Heart right ventricle (tissue), 16 donors: ENCODE data around the gene NHSL2. TPM values are rescaled to one million over a fixed set of nuclear protein-coding genes. Genes with fewer than 3 reads are reported as not detected.
A peak's percentile ranks its signal among the peaks of the same experiment; 100 is the strongest.

ENCODE experiments used
- ATAC-seq, 8 donors: fragments of 200-7000 bp; cut with Tn5 transposase; one replicate each; pipeline ENCODE4 v1.9.1; 2020; ENCODE audit warnings: mild to moderate bottlenecking in 8 of 8, moderate library complexity in 8 of 8, moderate number of reproducible peaks in 1 of 8
- DNase-seq, 2 donors: peaks; one replicate each; pipeline ENCODE4 v3.0.0-alpha.2; 2020
- H3K27ac ChIP-seq, 10 donors: fragments of 200-600 bp; sonication (generic) in 2 of 10; one replicate each; pipeline versions ENCODE4 v1.5.0 to v1.8.0; 2020 to 2022; ENCODE audit warnings: mild to moderate bottlenecking in 3 of 10
- H3K27me3 ChIP-seq, 7 donors: fragments of 200-600 bp; one replicate each; pipeline ENCODE4 v1.8.0; 2021 to 2022; ENCODE audit warnings: mild to moderate bottlenecking in 2 of 7
- H3K36me3 ChIP-seq, 9 donors: fragments of 200-600 bp; sonication (generic) in 1 of 9; one replicate each; pipeline versions ENCODE4 v1.5.0 to v1.8.0; 2020 to 2022; ENCODE audit warnings: mild to moderate bottlenecking in 2 of 9
- H3K4me1 ChIP-seq, 9 donors: fragments of 200-600 bp; sonication (generic) in 1 of 9; one replicate each; pipeline versions ENCODE4 v1.5.0 to v1.8.0; 2020 to 2022; ENCODE audit warnings: mild to moderate bottlenecking in 4 of 9
- H3K4me3 ChIP-seq, 10 donors: fragments of 200-600 bp; sonication (generic) in 2 of 10; one replicate each; pipeline versions ENCODE4 v1.5.0 to v1.8.0; 2020 to 2022; ENCODE audit warnings: mild to moderate bottlenecking in 7 of 10, moderate library complexity in 2 of 10
- H3K9me3 ChIP-seq, 11 donors: fragments of 200-600 bp in 10 of 11; sonication (generic) in 2 of 11; one replicate each; pipeline versions ENCODE4 v1.5.0 to v1.8.0; 2013 to 2022; ENCODE audit warnings: mild to moderate bottlenecking in 2 of 11, control low read depth in 1 of 11, moderate library complexity in 1 of 11
- WGBS, 2 donors: extraction: QIAGEN DNeasy Blood & Tissue Kit; methylation state at CpG; one replicate each; pipeline ENCODE4 v1.1.7; 2013; ENCODE audit warnings: inconsistent platforms in 1 of 2; 5-methylcytosine and 5-hydroxymethylcytosine counted together
- intact Hi-C, 10 donors: fragments of 100-400 bp; cut with DNase I; formaldehyde crosslinking; loops; one replicate each; pipeline versions ENCODE4 v1.11.1 to v1.14.2; 2022
- polyA plus RNA-seq, 2 donors: library from polyadenylated mRNA; stranded (reverse); fragments of 200-250 nt; gene quantifications; one replicate each; pipeline ENCODE4 v1.2.3, GENCODE V29; 2013
- total RNA-seq, 10 donors: library from RNA; stranded (reverse); fragmentation: NEBNext Ultra II Directional in 3 of 10; extraction: Animal tissue kit (Norgen Biotek cat#: 25700) in 3 of 10; gene quantifications; one replicate each; pipeline versions ENCODE4 v1.2.1 to v1.2.4, GENCODE V29; 2021 to 2023
- TF ChIP-seq, protein P1 (sequence below), 9 donors: fragments of 200-600 bp; sonication (generic) in 2 of 9; IDR thresholded peaks; one replicate each; pipeline versions ENCODE4 v1.5.0 to v1.8.0; 2021 to 2022; ENCODE audit warnings: antibody characterized with exemption in 9 of 9, mild to moderate bottlenecking in 5 of 9, moderate library complexity in 1 of 9
- donor health status: Arrhythmogenic right ventricular cardiomyopathy.
- donor health status: ischemic (EF 13 %, LVEDD 7.1; RV severe dilation, severe dysfunction).
- donor health status: healthy with polysubstance abuse.
- donor health status: DM: no; HTN: yes; CAD: no.
- donor health status: DM: no; HTN: no; CAD: no.
- donor health status: ischemic (EF 25% LVEDD 6.9; RV normal size, moderate dysfunction).
- donor health status: ischemic (EF 25% LVEDD 5.7; RV mildly dilated, moderate dysfunction).
- donor health status: healthy.
- donor health status: DM: yes; HTN: yes; CAD: no.
- donor health status: Ischemic cardiomyopathy.
- donor health status: ischemic (EF 35%, LVEDD 5.7; RV mildly dilated, moderate dysfunction).
- donor health status: nonischemic (EF 11% LVEDD 7.7; RV severe dilation, severe dysfunction).
- donor health status: DM: yes; HTN: yes; CAD: no.
- donor health status: PGD.
- donor health status: ischemic (EF 29% LVEDD 5.4; RV normal size, mild dysfunction).
- donor health status: nonischemic (EF 23%, LVEDD 6.1; RV moderate dilation, normal function).

The NHSL2 gene
- total and polyA plus RNA-seq, 12 donors = 0.86 to 8.4 (median 6.2) TPM

- Histone ChIP-seq H3K36me3 (no peaks in the 10 kb centered on the region), H3K9me3 (no peaks in the 10 kb centered on the region), H3K27me3 (peaks cover 0 to 55% (median 0%) of the 10 kb centered on the region in 7 donors), H3K27ac (peak overlapping the region in 7 of 10 donors; percentile 14 to 74 (median 67)), H3K4me1 (peaks cover 0 to 20% (median 8%) of the 10 kb centered on the region in 9 donors), H3K4me3 (peak overlapping the region in 2 of 10 donors; percentile 5 to 11)
- DNase-seq (peak; percentile 33 to 48), ATAC-seq (peak; percentile 80 to 91 (median 85))
- 16 to 25% methylated on average over 15 to 17 of the region's 17 CpGs for WGBS, 2 donors
- intact Hi-C loops = loop anchor here in 6 of 10 donors (5.0 to 10.0 kb wide), 6 partner anchors 89 to 541 kb away; partner anchors contain the start of genes NHSL2 (in 1 of the 6), PIN4 (in 1 of the 6) and RPS4X (in 1 of the 6)
- TF ChIP-seq, protein P1, sequence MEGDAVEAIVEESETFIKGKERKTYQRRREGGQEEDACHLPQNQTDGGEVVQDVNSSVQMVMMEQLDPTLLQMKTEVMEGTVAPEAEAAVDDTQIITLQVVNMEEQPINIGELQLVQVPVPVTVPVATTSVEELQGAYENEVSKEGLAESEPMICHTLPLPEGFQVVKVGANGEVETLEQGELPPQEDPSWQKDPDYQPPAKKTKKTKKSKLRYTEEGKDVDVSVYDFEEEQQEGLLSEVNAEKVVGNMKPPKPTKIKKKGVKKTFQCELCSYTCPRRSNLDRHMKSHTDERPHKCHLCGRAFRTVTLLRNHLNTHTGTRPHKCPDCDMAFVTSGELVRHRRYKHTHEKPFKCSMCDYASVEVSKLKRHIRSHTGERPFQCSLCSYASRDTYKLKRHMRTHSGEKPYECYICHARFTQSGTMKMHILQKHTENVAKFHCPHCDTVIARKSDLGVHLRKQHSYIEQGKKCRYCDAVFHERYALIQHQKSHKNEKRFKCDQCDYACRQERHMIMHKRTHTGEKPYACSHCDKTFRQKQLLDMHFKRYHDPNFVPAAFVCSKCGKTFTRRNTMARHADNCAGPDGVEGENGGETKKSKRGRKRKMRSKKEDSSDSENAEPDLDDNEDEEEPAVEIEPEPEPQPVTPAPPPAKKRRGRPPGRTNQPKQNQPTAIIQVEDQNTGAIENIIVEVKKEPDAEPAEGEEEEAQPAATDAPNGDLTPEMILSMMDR (IDR thresholded peaks at IDR 0.05) = peak in 4 of 9 donors; percentile 14 to 32 (median 23)
Measured at GRCh38 chrX:72003811-72004750, 93.4 kb downstream of the NHSL2 start.

- intact Hi-C loops = loop anchor here in 3 of 10 donors (10.0 kb wide), 4 partner anchors 90 to 540 kb away; partner anchors contain the start of genes NHSL2 (in 1 of the 3) and RPS4X (in 1 of the 3)
- peaks cover 0 to 20% (median 8%) of the 10 kb centered on the region in 9 donors for H3K4me1 ChIP-seq
- no peaks in the 10 kb centered on the region for H3K36me3 ChIP-seq
- ATAC-seq (no peak), DNase-seq (no peak)
- 98 to 100% methylated on average over 2 of the region's 2 CpGs for WGBS, 2 donors
- no peak overlapping the region for H3K4me3 ChIP-seq
- H3K9me3 ChIP-seq = no peaks in the 10 kb centered on the region
- TF ChIP-seq, protein P1 (IDR thresholded peaks at IDR 0.05) = no peak
- peaks cover 0 to 64% (median 0%) of the 10 kb centered on the region in 7 donors for H3K27me3 ChIP-seq
- peak overlapping the region in 4 of 10 donors; percentile 35 to 74 (median 70) for H3K27ac ChIP-seq
Measured at GRCh38 chrX:72005046-72005445, 94.4 kb downstream of the NHSL2 start.

GRCh38 chrX:72006461-72006860, 95.8 kb downstream of the NHSL2 start:
- intact Hi-C loops = loop anchor here in 3 of 10 donors (10.0 kb wide), 4 partner anchors 92 to 538 kb away; partner anchors contain the start of genes NHSL2 (in 1 of the 3) and RPS4X (in 1 of the 3)
- DNase-seq (no peak), ATAC-seq (no peak)
- Histone ChIP-seq H3K9me3 (peaks cover 0 to under 1% (median 0%) of the 10 kb centered on the region in 11 donors), H3K36me3 (no peaks in the 10 kb centered on the region), H3K27ac (no peak overlapping the region), H3K4me1 (peaks cover 0 to 20% (median 8%) of the 10 kb centered on the region in 9 donors), H3K4me3 (no peak overlapping the region), H3K27me3 (peaks cover 0 to 69% (median 0%) of the 10 kb centered on the region in 7 donors)
- TF ChIP-seq, protein P1 (IDR thresholded peaks at IDR 0.05) = no peak
- 91 to 96% methylated on average over 4 of the region's 4 CpGs for WGBS, 2 donors

GRCh38 chrX:72009731-72010130, 99.1 kb downstream of the NHSL2 start:
- DNase-seq (no peak), ATAC-seq (no peak)
- no peak overlapping the region for H3K27ac ChIP-seq
- H3K36me3 ChIP-seq = no peaks in the 10 kb centered on the region
- no peaks in the 10 kb centered on the region for H3K4me1 ChIP-seq
- H3K4me3 ChIP-seq = no peak overlapping the region
- intact Hi-C loops = loop anchor here in 3 of 10 donors (10.0 kb wide), 4 partner anchors 95 to 535 kb away; partner anchors contain the start of genes NHSL2 (in 1 of the 3) and RPS4X (in 1 of the 3)
- TF ChIP-seq, protein P1 (IDR thresholded peaks at IDR 0.05) = no peak
- 93 to 98% methylated on average over 2 of the region's 2 CpGs for WGBS, 2 donors
- peaks cover 0 to 65% (median 0%) of the 10 kb centered on the region in 7 donors for H3K27me3 ChIP-seq
- H3K9me3 ChIP-seq = peaks cover 0 to 3% (median 0%) of the 10 kb centered on the region in 11 donors
